ENCODE data around the gene OVCA2.

DNA sequence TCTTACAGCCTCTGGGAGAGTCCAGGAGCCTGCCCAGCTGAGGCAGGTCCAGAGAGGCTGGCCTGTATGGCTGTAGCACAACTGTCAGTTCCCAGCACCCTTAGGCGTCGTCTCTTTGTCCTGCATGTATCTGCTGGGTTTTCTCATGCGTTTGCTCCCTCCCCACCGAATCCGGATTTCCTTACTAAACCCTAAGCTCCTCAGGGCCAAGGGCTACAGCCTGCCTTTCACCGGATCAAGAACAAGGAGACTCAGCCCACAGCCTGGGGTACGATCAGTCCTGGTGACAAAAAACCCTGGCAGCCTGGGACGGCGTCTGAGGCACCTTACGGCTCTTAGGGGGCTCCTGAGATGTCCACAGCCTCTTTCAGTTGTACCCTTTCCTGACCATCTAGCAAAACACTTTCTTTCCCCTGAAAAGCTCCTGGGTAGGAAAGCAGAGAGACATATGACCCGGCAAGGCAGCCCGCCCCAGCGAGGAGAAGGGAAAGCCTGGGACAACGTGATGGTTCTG, 25.3 kb downstream of the OVCA2 start:
- TF ChIP-seq, protein P1, sequence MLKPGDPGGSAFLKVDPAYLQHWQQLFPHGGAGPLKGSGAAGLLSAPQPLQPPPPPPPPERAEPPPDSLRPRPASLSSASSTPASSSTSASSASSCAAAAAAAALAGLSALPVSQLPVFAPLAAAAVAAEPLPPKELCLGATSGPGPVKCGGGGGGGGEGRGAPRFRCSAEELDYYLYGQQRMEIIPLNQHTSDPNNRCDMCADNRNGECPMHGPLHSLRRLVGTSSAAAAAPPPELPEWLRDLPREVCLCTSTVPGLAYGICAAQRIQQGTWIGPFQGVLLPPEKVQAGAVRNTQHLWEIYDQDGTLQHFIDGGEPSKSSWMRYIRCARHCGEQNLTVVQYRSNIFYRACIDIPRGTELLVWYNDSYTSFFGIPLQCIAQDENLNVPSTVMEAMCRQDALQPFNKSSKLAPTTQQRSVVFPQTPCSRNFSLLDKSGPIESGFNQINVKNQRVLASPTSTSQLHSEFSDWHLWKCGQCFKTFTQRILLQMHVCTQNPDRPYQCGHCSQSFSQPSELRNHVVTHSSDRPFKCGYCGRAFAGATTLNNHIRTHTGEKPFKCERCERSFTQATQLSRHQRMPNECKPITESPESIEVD (tag by site-specific recombination; IDR thresholded peaks at IDR 0.05), result no peak
- TF ChIP-seq, protein P2, sequence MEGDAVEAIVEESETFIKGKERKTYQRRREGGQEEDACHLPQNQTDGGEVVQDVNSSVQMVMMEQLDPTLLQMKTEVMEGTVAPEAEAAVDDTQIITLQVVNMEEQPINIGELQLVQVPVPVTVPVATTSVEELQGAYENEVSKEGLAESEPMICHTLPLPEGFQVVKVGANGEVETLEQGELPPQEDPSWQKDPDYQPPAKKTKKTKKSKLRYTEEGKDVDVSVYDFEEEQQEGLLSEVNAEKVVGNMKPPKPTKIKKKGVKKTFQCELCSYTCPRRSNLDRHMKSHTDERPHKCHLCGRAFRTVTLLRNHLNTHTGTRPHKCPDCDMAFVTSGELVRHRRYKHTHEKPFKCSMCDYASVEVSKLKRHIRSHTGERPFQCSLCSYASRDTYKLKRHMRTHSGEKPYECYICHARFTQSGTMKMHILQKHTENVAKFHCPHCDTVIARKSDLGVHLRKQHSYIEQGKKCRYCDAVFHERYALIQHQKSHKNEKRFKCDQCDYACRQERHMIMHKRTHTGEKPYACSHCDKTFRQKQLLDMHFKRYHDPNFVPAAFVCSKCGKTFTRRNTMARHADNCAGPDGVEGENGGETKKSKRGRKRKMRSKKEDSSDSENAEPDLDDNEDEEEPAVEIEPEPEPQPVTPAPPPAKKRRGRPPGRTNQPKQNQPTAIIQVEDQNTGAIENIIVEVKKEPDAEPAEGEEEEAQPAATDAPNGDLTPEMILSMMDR (tag by site-specific recombination; IDR thresholded peaks at IDR 0.05), result no peak
- no peak for TF ChIP-seq ZFHX2 (tag by site-specific recombination; conservative IDR thresholded peaks at IDR 0.05)
- no peak for TF ChIP-seq GFI1B (tag by site-specific recombination; IDR thresholded peaks at IDR 0.05)
- TF ChIP-seq, protein P3, sequence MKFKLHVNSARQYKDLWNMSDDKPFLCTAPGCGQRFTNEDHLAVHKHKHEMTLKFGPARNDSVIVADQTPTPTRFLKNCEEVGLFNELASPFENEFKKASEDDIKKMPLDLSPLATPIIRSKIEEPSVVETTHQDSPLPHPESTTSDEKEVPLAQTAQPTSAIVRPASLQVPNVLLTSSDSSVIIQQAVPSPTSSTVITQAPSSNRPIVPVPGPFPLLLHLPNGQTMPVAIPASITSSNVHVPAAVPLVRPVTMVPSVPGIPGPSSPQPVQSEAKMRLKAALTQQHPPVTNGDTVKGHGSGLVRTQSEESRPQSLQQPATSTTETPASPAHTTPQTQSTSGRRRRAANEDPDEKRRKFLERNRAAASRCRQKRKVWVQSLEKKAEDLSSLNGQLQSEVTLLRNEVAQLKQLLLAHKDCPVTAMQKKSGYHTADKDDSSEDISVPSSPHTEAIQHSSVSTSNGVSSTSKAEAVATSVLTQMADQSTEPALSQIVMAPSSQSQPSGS (tag by site-specific recombination; IDR thresholded peaks at IDR 0.05; ENCODE audit: low read depth), result no peak
- no peak for TF ChIP-seq ZNF274 (IDR thresholded peaks at IDR 0.05; ENCODE audit: low read length)
- no peak for TF ChIP-seq ZNF274 (tag by site-specific recombination; IDR thresholded peaks at IDR 0.05; ENCODE audit: borderline replicate concordance)
- TF ChIP-seq MEIS1 (CRISPR knock-in tag; IDR thresholded peaks at IDR 0.05; ENCODE audit: borderline replicate concordance), result no peak
- TF ChIP-seq ZBTB17 (tag by site-specific recombination; IDR thresholded peaks at IDR 0.05), result no peak
- no peak for TF ChIP-seq SALL2 (tag by site-specific recombination; IDR thresholded peaks at IDR 0.05; ENCODE audit: borderline replicate concordance)
- no peak for TF ChIP-seq ZNF571 (tag by site-specific recombination; IDR thresholded peaks at IDR 0.05)
